CD4-positive, alpha-beta T cell treated with Interleukin-6 for 4 hours (primary cell): ENCODE results near the gene MCU.

Source experiments
- DNase-seq: peaks from one replicate; pipeline ENCODE4 v3.0.0-alpha.2; 2020; ENCODE audit warnings: mixed read lengths

The MCU gene

DNA sequence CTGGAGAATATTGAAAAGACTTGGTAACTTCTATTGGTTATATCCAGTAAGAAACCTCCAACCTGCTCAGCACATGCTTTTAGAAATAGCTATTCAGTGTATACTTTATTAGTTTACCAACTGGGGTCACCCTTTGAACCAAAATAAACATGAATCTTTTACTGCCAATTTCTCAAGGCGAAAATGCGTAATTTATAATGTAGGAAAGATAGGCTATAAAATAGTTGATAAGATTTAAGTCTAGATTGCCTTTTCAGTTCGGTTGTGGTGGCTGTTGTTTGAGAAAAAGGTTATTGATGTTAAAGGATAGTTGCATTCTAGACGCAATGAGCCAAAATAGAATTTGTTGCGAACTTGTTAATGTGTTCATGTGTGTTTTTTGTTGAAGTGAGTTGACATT, 119.0 kb downstream of the MCU start:
- no peak for DNase-seq

DNA sequence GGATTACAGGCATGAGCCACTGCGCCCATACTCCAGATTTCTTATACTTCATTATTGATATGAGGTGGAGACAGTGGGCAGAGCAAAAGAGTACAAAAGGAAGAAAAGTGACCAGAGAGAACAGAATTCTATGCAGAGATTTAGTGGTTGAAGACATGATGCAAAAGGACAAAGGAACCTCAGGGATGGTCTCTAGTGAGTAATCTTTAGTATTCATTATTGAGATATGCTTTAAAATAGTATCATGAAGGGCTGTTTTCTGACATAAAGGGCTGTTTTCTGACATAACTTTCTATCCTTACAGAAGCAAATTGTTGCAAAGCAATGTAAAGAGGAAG, 120.4 kb downstream of the MCU start:
- DNase-seq = no peak

- no peak for DNase-seq
These were observed 120.9 kb downstream of the MCU start for GRCh38 chr10:72812753-72813430.

DNA sequence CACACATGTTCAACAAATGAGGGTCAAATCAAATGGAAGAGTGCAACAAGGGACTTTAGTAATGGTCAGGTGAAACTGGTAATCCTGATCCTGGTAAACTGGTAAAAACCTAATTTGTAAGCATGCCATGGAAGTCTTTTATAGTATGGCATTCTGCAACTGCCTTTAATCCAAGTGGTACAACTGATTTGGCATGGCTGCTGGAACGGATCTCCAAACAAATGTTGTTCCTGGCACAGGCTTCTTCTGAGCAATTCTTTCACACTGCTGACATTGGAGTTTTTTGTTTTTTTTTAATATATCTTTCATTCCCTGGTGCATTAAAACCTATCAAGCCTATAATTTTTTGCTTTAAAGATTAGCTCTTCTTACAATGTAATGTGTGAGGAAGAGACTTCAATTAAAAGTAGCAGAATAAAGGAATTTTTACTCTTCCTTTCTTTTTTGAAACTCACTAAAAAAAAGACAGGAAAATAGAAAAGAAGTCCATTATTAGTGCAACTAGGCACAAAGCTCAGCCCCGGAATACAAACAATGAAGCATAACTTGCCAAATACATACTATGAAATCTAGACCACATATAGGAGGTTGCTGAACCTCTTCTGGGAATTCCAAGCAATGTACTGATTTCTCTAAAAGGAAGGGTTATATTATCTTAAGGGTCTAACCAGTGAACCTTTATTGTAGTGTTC, 122.3 kb downstream of the MCU start:
- no peak for DNase-seq

GRCh38 chr10:72816565-72816964, 124.6 kb downstream of the MCU start:
- DNase-seq = no peak

GRCh38 chr10:72818076-72818475, 126.1 kb downstream of the MCU start:
- DNase-seq = no peak

GRCh38 chr10:72819053-72819452, 127.1 kb downstream of the MCU start:
- no peak for DNase-seq

DNA sequence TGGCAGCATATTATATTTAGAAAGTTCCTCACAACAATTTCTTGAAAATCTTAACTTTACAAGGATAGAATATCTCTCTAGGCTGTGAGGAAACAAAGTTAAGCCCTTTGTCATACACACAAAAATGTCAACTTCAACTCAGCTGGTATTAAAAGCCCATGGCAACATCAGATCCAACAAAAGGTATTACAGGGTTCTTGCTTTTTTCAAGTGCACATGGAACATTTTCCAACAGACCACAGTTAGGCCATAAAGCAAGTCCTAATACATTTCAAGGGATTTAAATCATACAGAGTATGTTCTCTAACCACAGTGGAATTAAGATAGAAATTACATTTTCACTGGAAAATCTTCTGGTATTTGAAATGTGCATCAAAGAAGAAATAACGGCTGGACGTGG, 129.7 kb downstream of the MCU start:
- DNase-seq = no peak

DNA sequence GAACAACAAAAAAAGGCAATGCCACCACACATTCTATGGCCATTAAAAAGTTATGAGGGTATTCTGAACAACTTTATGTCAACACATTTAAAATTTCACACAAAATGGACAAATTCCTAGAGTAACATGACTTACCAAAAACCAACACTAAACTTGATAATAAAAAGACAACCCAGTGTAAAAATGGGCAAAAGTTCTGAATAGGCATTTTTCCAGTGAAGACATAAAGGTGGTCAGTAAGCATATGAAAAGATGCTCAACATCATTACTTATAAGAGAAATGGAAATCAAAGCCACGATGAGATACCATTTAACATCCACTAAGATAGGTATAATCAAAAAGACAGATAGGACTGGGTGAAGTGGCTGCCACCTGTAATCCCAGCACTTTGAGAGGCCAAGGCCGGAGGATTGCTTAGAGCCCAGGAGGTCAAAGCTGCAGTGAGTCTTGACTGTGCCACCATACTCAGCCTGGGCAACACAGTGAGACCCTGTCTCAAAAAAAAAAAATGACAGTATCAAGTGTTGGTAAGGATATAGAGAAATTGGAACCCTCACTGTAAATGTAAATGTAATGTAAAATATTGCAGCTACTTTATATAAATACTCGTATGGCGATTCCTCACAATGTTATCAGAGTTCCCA, 130.5 kb downstream of the MCU start:
- DNase-seq = no peak

GRCh38 chr10:72825163-72825562, 133.2 kb downstream of the MCU start:
- DNase-seq = no peak

- no peak for DNase-seq
These were observed 134.4 kb downstream of the MCU start for GRCh38 chr10:72826346-72826745.

- no peak for DNase-seq
These were observed 136.4 kb downstream of the MCU start for GRCh38 chr10:72828294-72828693.

GRCh38 chr10:72830625-72831024, 138.7 kb downstream of the MCU start:
- no peak for DNase-seq

DNA sequence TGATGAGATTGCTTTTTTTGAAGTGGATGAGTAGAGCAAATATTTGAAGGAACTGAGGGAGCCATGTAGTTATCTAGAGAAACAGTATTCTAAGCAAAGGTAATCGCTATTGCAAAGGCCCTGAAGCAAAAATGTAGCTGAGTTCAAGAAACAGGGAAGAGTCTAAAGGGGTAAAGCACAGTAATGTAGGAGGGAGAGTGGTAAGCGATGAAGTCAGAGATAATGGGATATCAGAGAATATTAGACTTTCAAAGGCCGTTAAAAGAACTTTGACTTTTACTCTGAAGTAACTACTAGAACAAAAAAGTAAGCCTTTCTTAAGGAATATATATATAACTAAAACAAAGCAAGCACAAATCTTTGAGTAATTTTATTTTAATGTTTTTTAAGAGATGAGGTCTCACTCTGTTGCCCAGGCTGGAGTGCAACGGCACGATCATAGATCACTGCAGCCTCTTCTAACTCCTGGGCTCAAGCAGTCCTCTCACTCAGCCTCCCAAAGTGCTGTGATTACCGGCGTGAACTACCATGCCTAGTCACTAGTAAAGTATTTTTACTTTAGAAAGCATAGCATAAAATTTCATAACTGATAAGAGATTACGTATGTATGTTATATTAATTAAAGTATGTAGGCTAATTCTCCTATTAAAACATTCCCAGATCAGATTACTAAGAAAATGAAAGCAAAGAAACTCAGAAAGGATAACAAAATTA, 139.9 kb downstream of the MCU start:
- no peak for DNase-seq

DNA sequence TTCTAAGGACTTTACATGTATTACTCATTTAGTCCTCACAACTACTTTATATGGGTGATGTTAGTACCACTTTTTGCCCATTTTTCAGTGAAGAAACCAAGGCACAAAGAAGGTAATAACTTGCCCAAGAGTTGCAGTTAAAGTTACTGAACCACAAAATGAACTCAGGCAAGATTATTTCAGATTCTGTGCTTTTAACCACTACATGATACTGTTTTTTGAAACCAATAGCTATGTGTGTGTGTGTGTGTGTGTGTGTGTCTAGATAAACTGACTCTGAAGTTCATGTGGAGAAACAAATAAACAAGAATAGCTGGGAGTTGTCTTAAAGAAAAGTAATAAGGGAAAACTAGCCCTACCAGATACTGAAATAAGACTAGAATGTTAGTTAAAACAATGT, 140.8 kb downstream of the MCU start:
- DNase-seq = no peak

DNA sequence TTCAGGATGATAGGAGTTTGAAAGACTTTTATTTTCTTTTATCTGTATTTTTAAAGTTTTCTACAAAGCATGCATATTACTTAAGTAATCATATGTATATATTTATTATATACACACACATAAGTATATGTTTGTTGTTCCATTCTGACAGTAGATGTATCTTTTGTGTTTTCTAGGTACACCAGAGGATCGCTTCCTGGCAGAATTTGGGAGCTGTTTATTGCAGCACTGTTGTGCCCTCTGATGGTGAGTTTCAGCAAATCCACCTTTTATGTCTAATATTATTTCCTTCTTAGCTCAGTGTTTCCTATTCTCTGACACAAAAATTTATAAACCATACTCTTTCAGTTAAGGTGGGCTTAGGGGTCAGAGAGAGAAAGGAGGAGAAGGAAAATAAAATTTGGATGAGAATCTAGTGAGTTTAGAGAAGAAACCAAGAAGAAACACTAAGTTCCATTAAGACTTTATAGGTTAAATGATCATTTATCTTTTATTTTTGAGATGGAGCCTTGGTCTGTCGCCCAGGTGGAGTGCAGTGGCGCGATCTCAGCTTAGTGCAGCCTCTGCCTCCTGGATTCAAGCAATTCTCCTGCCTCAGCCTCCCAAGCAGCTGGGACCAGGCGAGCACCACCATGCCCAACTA, 142.4 kb downstream of the MCU start:
- DNase-seq = peak; percentile 49

DNA sequence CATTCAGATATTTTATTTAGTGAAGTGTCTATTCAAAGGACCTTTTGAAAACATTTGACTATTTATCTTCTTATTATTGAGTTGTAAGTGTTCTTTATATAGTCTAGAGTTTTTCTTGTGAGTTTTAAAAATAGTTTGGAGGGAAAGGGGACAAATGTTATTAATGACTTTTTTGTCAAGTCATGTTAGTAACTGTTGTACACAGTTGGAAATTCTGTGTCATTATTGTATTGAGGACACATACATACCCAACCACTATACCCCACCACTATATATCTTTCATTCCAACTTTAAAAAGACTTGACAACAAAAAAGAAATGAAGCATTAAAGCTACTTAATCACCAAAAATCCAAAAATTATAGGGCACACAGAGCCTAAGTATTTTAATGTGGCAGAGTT, 148.4 kb downstream of the MCU start:
- no peak for DNase-seq

GRCh38 chr10:72841487-72841886, 149.5 kb downstream of the MCU start:
- DNase-seq = no peak

GRCh38 chr10:72842164-72842563, 150.2 kb downstream of the MCU start:
- no peak for DNase-seq

GRCh38 chr10:72846238-72846637, 154.3 kb downstream of the MCU start:
- DNase-seq = no peak

GRCh38 chr10:72847681-72848080, 155.7 kb downstream of the MCU start:
- no peak for DNase-seq

- DNase-seq = no peak
These were observed 158.9 kb downstream of the MCU start for GRCh38 chr10:72850861-72851260.

GRCh38 chr10:72851509-72851908, 159.6 kb downstream of the MCU start:
- no peak for DNase-seq
